Sigmoid colon (tissue), 7 donors: ENCODE results near the gene MEPCE. TPM values are rescaled to one million over a fixed set of nuclear protein-coding genes. Genes with fewer than 3 reads are reported as not detected.
A peak's percentile ranks its signal among the peaks of the same experiment; 100 is the strongest.
"Not testable (repeated sequence)": the region's sequence is repeated elsewhere in the genome, so short reads cannot be mapped to it uniquely, and the experiment has no call there.

Experiments
- DNase-seq: peaks from one replicate; pipeline ENCODE4 v3.0.0-alpha.2; 2019
- H3K27ac ChIP-seq, 4 donors: fragments of 200-600 bp; sonication (generic); one replicate each; pipeline ENCODE4 v1.5.1; 2016 to 2019; ENCODE audit warnings: mild to moderate bottlenecking in 1 of 4
- H3K27me3 ChIP-seq, 3 donors: fragments of 200-600 bp; sonication (generic); one replicate each; pipeline ENCODE4 v1.5.1; 2019; ENCODE audit warnings: mild to moderate bottlenecking in 1 of 3
- H3K36me3 ChIP-seq, 4 donors: fragments of 200-600 bp; sonication (generic); one replicate each; pipeline ENCODE4 v1.5.1; 2016 to 2019
- H3K4me1 ChIP-seq, 4 donors: fragments of 200-600 bp; sonication (generic); one replicate each; pipeline ENCODE4 v1.5.1; 2017 to 2019
- H3K4me3 ChIP-seq, 4 donors: fragments of 200-600 bp; sonication (generic); one replicate each; pipeline ENCODE4 v1.5.1; 2017 to 2019; ENCODE audit warnings: mild to moderate bottlenecking in 2 of 4, moderate library complexity in 1 of 4
- H3K9me3 ChIP-seq, 4 donors: fragments of 200-600 bp in 3 of 4; sonication (generic) in 3 of 4; one replicate each; pipeline versions ENCODE4 v1.5.1 to v1.6.1; 2013 to 2019
- EP300 ChIP-seq, 4 donors: sonication (generic); formaldehyde crosslinking; IDR thresholded peaks; one replicate each; pipeline ENCODE4 v1.6.1; 2017; ENCODE audit warnings: antibody characterized with exemption in 4 of 4
- POLR2A ChIP-seq, 2 donors: fragments of 450-650 bp; IDR thresholded peaks; one replicate each; pipeline ENCODE4 v1.6.1; 2016; ENCODE audit warnings: antibody characterized with exemption in 2 of 2, mild to moderate bottlenecking in 2 of 2, moderate library complexity in 2 of 2
- POLR2AphosphoS5 ChIP-seq, 4 donors: sonication (generic); formaldehyde crosslinking; IDR thresholded peaks; one replicate each; pipeline ENCODE4 v1.6.1; 2017; ENCODE audit warnings: antibody characterized with exemption in 4 of 4
- WGBS, 2 donors: extraction: QIAGEN DNeasy Blood & Tissue Kit; methylation state at CpG; one replicate each; pipeline ENCODE4 v1.1.7; 2013; 5-methylcytosine and 5-hydroxymethylcytosine counted together
- intact Hi-C: fragments of 100-400 bp; cut with DNase I; formaldehyde crosslinking; loops from one replicate; pipeline ENCODE4 v1.15.1; 2023
- polyA plus RNA-seq, 3 donors: library from polyadenylated mRNA; stranded (reverse); fragments of 200-250 nt; gene quantifications; one replicate each; pipeline ENCODE4 v1.2.3, GENCODE V29; 2013
- total RNA-seq, 4 donors: library from RNA; depleted of rRNA; stranded (reverse); fragments of >200 nt; gene quantifications; one replicate each; pipeline ENCODE4 v1.1.0, GENCODE V29; 2016
- TF ChIP-seq, protein P1 (sequence below), 4 experiments: fragments of 450-650 bp in 3 of 4; fragments of 200-600 bp in 1 of 4; IDR thresholded peaks; one replicate each; pipeline ENCODE4 v1.5.1; 2016 to 2019; ENCODE audit warnings: antibody characterized with exemption in 4 of 4, mild to moderate bottlenecking in 3 of 4, moderate library complexity in 2 of 4
- donor health status: healthy with polysubstance abuse.
- donor health status: Bipolar disorder and iron deficiency.
- donor health status: healthy.

MEPCE gene, protein sequence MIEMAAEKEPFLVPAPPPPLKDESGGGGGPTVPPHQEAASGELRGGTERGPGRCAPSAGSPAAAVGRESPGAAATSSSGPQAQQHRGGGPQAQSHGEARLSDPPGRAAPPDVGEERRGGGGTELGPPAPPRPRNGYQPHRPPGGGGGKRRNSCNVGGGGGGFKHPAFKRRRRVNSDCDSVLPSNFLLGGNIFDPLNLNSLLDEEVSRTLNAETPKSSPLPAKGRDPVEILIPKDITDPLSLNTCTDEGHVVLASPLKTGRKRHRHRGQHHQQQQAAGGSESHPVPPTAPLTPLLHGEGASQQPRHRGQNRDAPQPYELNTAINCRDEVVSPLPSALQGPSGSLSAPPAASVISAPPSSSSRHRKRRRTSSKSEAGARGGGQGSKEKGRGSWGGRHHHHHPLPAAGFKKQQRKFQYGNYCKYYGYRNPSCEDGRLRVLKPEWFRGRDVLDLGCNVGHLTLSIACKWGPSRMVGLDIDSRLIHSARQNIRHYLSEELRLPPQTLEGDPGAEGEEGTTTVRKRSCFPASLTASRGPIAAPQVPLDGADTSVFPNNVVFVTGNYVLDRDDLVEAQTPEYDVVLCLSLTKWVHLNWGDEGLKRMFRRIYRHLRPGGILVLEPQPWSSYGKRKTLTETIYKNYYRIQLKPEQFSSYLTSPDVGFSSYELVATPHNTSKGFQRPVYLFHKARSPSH
- total RNA-seq (10 to 100 TPM; 20.0 to 29.7 (median 25.5) TPM), polyA plus RNA-seq (10 to 100 TPM; 18.0 to 32.1 (median 19.7) TPM)

DNA sequence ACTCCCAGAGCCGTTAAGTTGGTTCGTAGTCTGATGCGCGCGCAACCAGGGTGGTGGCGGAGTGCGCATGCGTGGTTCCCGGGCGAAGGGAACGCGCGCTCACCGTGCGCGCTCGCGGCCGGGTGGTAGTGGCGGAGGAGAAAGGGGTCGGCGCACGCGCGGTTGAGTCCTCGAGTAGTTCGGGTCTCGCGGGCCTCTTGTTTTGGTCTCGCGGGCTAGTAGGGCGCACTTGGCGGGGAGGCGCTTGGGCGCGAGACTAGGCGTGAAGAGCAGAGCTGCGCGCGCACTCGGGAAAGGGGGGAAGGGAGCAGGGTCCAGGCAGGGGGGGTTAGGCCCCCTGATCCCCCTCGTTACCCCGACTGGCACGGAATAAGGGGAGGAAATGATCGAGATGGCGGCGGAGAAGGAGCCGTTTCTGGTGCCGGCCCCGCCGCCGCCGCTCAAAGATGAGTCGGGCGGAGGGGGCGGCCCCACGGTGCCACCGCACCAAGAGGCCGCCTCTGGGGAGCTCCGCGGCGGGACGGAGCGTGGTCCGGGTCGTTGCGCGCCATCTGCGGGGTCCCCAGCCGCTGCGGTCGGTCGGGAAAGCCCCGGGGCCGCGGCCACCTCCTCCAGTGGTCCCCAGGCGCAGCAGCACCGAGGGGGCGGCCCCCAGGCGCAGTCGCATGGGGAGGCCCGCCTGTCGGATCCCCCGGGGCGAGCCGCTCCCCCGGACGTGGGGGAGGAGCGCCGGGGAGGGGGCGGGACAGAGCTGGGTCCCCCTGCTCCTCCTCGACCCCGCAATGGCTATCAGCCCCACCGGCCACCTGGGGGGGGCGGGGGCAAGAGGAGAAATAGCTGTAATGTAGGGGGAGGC is at the start of gene MEPCE:
Gene MEPCE (plus strand): TSS at position 195 of the 856 bp plus-strand sequence. CDS start 188 bp downstream, at position 383.
- intact Hi-C loops, result no loop called here
- DNase-seq, result peak; percentile 99
- no peaks in the 10 kb centered on the region for H3K9me3 ChIP-seq
- peaks cover 8 to 27% (median 16%) of the 10 kb centered on the region in 4 donors for H3K36me3 ChIP-seq
- H3K4me3 ChIP-seq, result peak within 1 kb of the TSS; percentile 61 to 98 (median 88)
- peak within 1 kb of the TSS; percentile 91 to 100 (median 99) for H3K27ac ChIP-seq
- WGBS, 2 donors, result 0% methylated on average over 95 of the region's 95 CpGs
- peaks cover 0 to 41% (median 37%) of the 10 kb centered on the region in 4 donors for H3K4me1 ChIP-seq
- no peaks in the 10 kb centered on the region for H3K27me3 ChIP-seq
- TF ChIP-seq POLR2AphosphoS5 (IDR thresholded peaks at IDR 0.05) (peak; percentile 5 to 57 (median 24)), EP300 (IDR thresholded peaks at IDR 0.05) (peak in 1 of 4 donors; percentile 39), POLR2A (IDR thresholded peaks at IDR 0.05) (peak in 1 of 2 donors; percentile 8)
- TF ChIP-seq, protein P1, sequence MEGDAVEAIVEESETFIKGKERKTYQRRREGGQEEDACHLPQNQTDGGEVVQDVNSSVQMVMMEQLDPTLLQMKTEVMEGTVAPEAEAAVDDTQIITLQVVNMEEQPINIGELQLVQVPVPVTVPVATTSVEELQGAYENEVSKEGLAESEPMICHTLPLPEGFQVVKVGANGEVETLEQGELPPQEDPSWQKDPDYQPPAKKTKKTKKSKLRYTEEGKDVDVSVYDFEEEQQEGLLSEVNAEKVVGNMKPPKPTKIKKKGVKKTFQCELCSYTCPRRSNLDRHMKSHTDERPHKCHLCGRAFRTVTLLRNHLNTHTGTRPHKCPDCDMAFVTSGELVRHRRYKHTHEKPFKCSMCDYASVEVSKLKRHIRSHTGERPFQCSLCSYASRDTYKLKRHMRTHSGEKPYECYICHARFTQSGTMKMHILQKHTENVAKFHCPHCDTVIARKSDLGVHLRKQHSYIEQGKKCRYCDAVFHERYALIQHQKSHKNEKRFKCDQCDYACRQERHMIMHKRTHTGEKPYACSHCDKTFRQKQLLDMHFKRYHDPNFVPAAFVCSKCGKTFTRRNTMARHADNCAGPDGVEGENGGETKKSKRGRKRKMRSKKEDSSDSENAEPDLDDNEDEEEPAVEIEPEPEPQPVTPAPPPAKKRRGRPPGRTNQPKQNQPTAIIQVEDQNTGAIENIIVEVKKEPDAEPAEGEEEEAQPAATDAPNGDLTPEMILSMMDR (IDR thresholded peaks at IDR 0.05), result no peak

GRCh38 chr7:100380196-100380595 is 49.4 kb upstream of the MEPCE start:
- H3K36me3 ChIP-seq, result no peaks in the 10 kb centered on the region
- H3K27ac ChIP-seq, result peak overlapping the region in 2 of 4 donors; percentile 39 to 48
- no peaks in the 10 kb centered on the region for H3K4me1 ChIP-seq
- H3K4me3 ChIP-seq, result no peak overlapping the region
- H3K27me3 ChIP-seq, result no peaks in the 10 kb centered on the region
- H3K9me3 ChIP-seq, result no peaks in the 10 kb centered on the region
- intact Hi-C loops, result no loop called here
- no peak for TF ChIP-seq POLR2AphosphoS5 (IDR thresholded peaks at IDR 0.05)
- TF ChIP-seq EP300 (IDR thresholded peaks at IDR 0.05), result no peak
- TF ChIP-seq, protein P1 (IDR thresholded peaks at IDR 0.05), result no peak
- TF ChIP-seq POLR2A (IDR thresholded peaks at IDR 0.05), result no peak
- DNase-seq, result no peak
- WGBS, 2 donors, result 62 to 75% methylated on average over 4 of the region's 4 CpGs

GRCh38 chr7:100381531-100382233 is 47.9 kb upstream of the MEPCE start:
- H3K4me3 ChIP-seq, H3K27ac ChIP-seq, H3K27me3 ChIP-seq, H3K36me3 ChIP-seq, H3K4me1 ChIP-seq, intact Hi-C loops, H3K9me3 ChIP-seq: not testable (repeated sequence)
- WGBS, 2 donors, result 84 to 92% methylated on average over 49 of the region's 49 CpGs
- DNase-seq, result peak; percentile 50

DNA sequence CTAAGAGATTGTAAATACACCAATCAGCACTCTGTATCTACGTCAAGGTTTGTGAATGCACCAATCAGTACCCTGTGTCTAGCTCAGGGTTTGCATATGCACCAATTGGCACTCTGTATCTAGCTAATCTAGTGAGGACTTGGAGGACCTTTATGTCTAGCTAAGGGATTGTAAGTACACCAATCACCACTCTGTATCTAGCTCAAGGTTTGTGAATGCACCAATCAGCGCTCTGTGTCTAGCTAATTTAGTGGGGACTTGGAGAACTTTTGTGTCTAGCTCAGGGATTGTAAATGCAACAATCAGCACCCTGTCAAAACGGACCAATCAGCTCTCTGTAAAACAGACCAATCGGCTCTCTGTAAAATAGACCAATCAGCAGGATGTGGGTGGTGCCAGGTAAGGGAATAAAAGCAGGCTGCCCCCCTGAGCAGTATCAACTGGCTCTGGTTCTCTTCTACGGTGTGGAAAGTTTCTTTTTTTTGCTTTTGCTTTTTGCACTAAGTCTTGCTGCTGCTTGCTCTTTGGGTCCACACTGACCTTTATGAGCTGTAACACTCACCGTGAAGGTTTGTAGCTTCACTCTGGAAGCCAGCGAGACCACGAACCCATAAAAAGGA is 47.3 kb upstream of the MEPCE start:
- H3K9me3 ChIP-seq, result not testable (repeated sequence)
- peak; percentile 53 for DNase-seq

More for the DNA sequence above, 47.3 kb upstream of the MEPCE start:
- H3K27me3 ChIP-seq, H3K4me3 ChIP-seq, H3K36me3 ChIP-seq, H3K4me1 ChIP-seq, intact Hi-C loops: not testable (repeated sequence)
- WGBS, 2 donors, result 76 to 83% methylated on average over 8 of the region's 8 CpGs
- peak overlapping the region in 2 of 4 donors; percentile 7 to 25 for H3K27ac ChIP-seq
